Measurements from ENCODE around the gene SPDYE2B.
"Not testable (repeated sequence)": the region's sequence is repeated elsewhere in the genome, so short reads cannot be mapped to it uniquely, and the experiment has no call there.

Gene SPDYE2B

DNA sequence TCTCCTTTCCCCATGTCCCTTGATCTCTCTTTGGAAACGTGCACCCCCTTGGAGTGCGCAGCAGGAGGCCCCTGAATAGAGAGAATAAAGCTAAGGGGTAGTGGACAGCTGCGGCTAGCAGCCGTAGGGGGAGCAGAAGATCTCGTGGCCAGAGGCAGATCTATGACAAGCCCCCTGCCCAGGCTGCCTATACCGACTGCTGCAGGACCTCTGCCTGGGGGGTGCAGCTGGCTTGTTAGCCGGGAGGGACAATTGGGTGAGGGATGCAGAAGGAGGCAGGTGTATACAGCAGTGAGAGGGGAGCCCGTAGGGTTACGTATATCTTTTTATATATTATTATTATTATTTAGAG, 21.8 kb downstream of the SPDYE2B start:
- H3K4me1 ChIP-seq; H3K9me3 ChIP-seq; H3K36me3 ChIP-seq (replicated peaks); H3K27me3 ChIP-seq (ENCODE audit: low read depth); in situ Hi-C loops (cut with MboI; ENCODE audit: low sequenced_read_pairs); DNase-seq (ENCODE audit: low spot score in 2 of 2); H3K4me3 ChIP-seq: not testable (repeated sequence)

DNA sequence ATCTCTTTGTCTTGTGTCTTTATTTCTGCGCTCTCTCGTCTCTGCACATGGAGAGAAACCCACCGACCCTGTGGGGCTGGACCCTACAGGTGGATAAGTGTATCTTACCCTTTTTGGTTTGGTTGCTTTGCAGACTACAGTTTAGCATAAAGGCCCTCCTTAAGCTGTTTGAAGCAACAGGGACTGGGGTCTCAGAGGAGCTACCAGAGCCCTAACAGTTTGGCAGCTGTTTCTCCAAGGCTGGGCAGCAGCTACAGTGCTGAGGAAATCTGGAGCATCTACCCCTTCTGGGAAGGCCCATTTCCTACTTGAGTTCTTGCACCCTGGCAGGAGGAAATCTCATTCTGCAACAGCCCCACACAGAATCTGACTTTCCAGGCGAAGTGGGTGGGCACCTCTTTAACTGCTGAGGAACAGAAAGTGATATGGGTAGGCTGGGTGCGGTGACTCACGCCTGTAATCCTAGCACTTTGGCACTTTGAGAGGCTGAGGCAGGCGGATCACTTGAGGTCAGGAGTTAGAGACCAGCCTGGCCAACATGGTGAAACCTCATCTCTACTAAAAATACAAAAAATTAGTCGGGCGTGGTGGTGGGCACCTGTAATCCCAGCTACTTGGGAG, 23.4 kb downstream of the SPDYE2B start:
- H3K9me3 ChIP-seq; DNase-seq (ENCODE audit: low spot score in 2 of 2); H3K4me1 ChIP-seq; H3K4me3 ChIP-seq; H3K36me3 ChIP-seq (replicated peaks); in situ Hi-C loops (cut with MboI; ENCODE audit: low sequenced_read_pairs); H3K27me3 ChIP-seq (ENCODE audit: low read depth): not testable (repeated sequence)

GRCh38 chr7:102675545-102675944, 25.4 kb downstream of the SPDYE2B start:
- H3K4me3 ChIP-seq; DNase-seq (ENCODE audit: low spot score in 2 of 2); H3K9me3 ChIP-seq; H3K27me3 ChIP-seq (ENCODE audit: low read depth); H3K4me1 ChIP-seq; in situ Hi-C loops (cut with MboI; ENCODE audit: low sequenced_read_pairs); H3K36me3 ChIP-seq (replicated peaks): not testable (repeated sequence)

GRCh38 chr7:102680780-102681179, 30.7 kb downstream of the SPDYE2B start:
- DNase-seq (ENCODE audit: low spot score in 2 of 2); H3K36me3 ChIP-seq (replicated peaks); H3K4me1 ChIP-seq; in situ Hi-C loops (cut with MboI; ENCODE audit: low sequenced_read_pairs); H3K9me3 ChIP-seq; H3K27me3 ChIP-seq (ENCODE audit: low read depth); H3K4me3 ChIP-seq: not testable (repeated sequence)

- H3K4me1 ChIP-seq; in situ Hi-C loops (cut with MboI; ENCODE audit: low sequenced_read_pairs): not testable (repeated sequence)
Measured at GRCh38 chr7:102682560-102682959, 32.4 kb downstream of the SPDYE2B start.

GRCh38 chr7:102688299-102689036, 38.3 kb downstream of the SPDYE2B start:
- H3K27me3 ChIP-seq (ENCODE audit: low read depth); H3K4me1 ChIP-seq; H3K9me3 ChIP-seq; in situ Hi-C loops (cut with MboI; ENCODE audit: low sequenced_read_pairs); DNase-seq (ENCODE audit: low spot score in 2 of 2); H3K36me3 ChIP-seq (replicated peaks); H3K4me3 ChIP-seq: not testable (repeated sequence)

More at GRCh38 chr7:102682560-102682959, 32.4 kb downstream of the SPDYE2B start:
- H3K9me3 ChIP-seq; H3K36me3 ChIP-seq (replicated peaks); H3K4me3 ChIP-seq; H3K27me3 ChIP-seq (ENCODE audit: low read depth); DNase-seq (ENCODE audit: low spot score in 2 of 2): not testable (repeated sequence)

GRCh38 chr7:102689436-102690282, 39.5 kb downstream of the SPDYE2B start:
- H3K4me1 ChIP-seq; H3K4me3 ChIP-seq; in situ Hi-C loops (cut with MboI; ENCODE audit: low sequenced_read_pairs); H3K36me3 ChIP-seq (replicated peaks); H3K9me3 ChIP-seq; H3K27me3 ChIP-seq (ENCODE audit: low read depth); DNase-seq (ENCODE audit: low spot score in 2 of 2): not testable (repeated sequence)

DNA sequence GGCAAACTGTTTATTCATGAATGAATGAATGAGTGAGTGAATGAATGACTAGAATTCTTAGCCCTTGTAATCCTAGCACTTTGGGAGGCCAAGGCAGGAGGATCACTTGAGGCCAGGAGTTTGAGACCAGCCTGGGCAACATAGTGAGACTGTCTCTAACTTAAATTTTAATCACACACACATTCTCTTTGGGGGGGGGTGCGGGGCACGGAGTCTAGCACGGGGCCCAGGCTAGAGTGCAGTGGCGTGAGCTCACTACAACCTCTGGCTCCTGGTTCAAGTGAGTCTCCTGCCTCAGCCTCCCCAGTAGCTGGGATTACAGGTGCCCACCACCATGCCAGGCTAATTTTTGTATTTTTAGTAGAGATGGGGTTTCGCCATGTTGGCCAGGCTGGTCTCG, 40.5 kb downstream of the SPDYE2B start:
- H3K27me3 ChIP-seq (ENCODE audit: low read depth); H3K4me1 ChIP-seq; H3K9me3 ChIP-seq; in situ Hi-C loops (cut with MboI; ENCODE audit: low sequenced_read_pairs); H3K36me3 ChIP-seq (replicated peaks); DNase-seq (ENCODE audit: low spot score in 2 of 2); H3K4me3 ChIP-seq: not testable (repeated sequence)

DNA sequence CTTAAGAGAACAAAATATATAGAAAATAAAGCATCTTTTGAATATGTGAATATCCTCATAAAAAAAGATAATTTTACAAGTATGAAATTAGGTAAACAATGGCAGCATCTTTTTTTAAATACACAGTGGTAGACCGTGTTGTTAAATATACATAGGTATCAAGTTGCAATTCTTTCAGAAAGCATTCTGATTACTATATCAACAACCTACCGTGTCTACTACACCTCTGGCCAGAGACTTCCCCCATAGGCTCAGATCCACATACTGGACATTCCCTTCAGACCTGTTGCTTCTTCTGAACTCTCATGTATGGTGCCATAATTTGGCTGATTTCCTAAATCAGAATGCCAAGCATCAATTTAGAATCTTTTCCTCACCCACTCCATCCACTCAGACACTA, 43.9 kb downstream of the SPDYE2B start:
- in situ Hi-C loops (cut with MboI; ENCODE audit: low sequenced_read_pairs); DNase-seq (ENCODE audit: low spot score in 2 of 2); H3K27me3 ChIP-seq (ENCODE audit: low read depth): not testable (repeated sequence)

GRCh38 chr7:102695033-102695552, 45.0 kb downstream of the SPDYE2B start:
- in situ Hi-C loops (cut with MboI; ENCODE audit: low sequenced_read_pairs); H3K36me3 ChIP-seq (replicated peaks); H3K4me1 ChIP-seq; H3K9me3 ChIP-seq; H3K27me3 ChIP-seq (ENCODE audit: low read depth); H3K4me3 ChIP-seq; DNase-seq (ENCODE audit: low spot score in 2 of 2): not testable (repeated sequence)

More for the DNA sequence above, 43.9 kb downstream of the SPDYE2B start:
- not testable (repeated sequence) for H3K4me3 ChIP-seq; H3K4me1 ChIP-seq; H3K36me3 ChIP-seq (replicated peaks); H3K9me3 ChIP-seq

GRCh38 chr7:102696009-102696408, 45.9 kb downstream of the SPDYE2B start:
- H3K27me3 ChIP-seq (ENCODE audit: low read depth); H3K36me3 ChIP-seq (replicated peaks); in situ Hi-C loops (cut with MboI; ENCODE audit: low sequenced_read_pairs); DNase-seq (ENCODE audit: low spot score in 2 of 2); H3K4me1 ChIP-seq; H3K4me3 ChIP-seq; H3K9me3 ChIP-seq: not testable (repeated sequence)

DNA sequence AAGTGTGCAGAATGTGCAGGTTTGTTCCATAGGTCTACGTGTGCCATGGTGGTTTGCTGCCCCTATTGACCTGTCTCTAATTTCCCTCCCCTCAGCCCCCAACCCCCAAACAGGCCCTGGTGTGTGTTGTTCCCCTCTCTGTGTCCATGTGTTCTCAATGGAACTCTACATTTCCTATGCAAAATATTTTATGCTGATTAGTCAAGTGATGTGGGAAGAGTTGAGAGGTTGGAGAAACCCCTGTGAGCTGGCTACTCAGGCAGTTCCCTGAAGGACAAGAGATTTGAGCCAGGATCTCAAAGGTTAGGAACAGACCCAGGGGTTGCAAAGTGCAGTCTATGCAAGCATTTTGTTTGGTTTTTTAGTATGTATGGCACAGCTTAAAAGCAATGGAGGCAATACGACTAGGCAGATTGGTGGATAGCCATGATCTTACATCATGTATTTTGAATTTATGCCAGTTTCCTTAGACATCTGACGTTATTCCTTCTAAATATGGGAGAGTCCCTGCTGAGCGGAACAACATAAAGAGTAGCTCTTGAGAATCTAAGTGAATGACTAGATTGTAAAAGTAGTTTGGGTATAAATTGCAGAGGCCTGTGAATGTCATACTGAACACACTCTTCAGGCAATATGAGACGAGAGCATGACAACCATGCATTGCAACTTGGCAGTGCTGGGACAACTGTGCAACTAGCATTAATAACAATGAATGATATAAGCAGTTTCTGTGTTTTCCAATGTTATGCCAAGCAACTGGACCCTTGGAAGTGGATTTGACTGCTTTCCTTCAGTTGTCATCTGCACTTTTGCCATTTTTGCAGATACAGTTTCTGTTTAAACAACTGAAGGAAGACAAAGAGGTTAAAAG, 47.8 kb downstream of the SPDYE2B start:
- H3K4me1 ChIP-seq; H3K9me3 ChIP-seq; in situ Hi-C loops (cut with MboI; ENCODE audit: low sequenced_read_pairs); DNase-seq (ENCODE audit: low spot score in 2 of 2); H3K36me3 ChIP-seq (replicated peaks); H3K27me3 ChIP-seq (ENCODE audit: low read depth); H3K4me3 ChIP-seq: not testable (repeated sequence)

- DNase-seq (ENCODE audit: low spot score in 2 of 2); in situ Hi-C loops (cut with MboI; ENCODE audit: low sequenced_read_pairs); H3K4me3 ChIP-seq; H3K4me1 ChIP-seq; H3K27me3 ChIP-seq (ENCODE audit: low read depth); H3K9me3 ChIP-seq; H3K36me3 ChIP-seq (replicated peaks): not testable (repeated sequence)
Measured at GRCh38 chr7:102698962-102699750, 49.0 kb downstream of the SPDYE2B start.
